ENCODE results near the gene UTP14C.

- TF ChIP-seq CTCF (conservative IDR thresholded peaks at IDR 0.05 in 1 of 2, IDR thresholded peaks at IDR 0.05 in 1 of 2; ENCODE audit: low read depth in 1 of 2, low read length in 2 of 2) (no peak), EZH2 (IDR thresholded peaks at IDR 0.05; ENCODE audit: low read length, missing control alignments) (no peak)
These were observed 17.8 kb upstream of the UTP14C start for GRCh38 chr13:52006523-52007245.

Data from fibroblast of lung (primary cell).